WERI-Rb-1 (cell line): ENCODE results near the gene PRPF8.
A peak's percentile ranks its signal among the peaks of the same experiment; 100 is the strongest.
"Not testable (repeated sequence)": the region's sequence is repeated elsewhere in the genome, so short reads cannot be mapped to it uniquely, and the experiment has no call there.

Experiments used
- DNase-seq: peaks from one replicate; pipeline ENCODE4 v3.0.0-alpha.2; 2020
- H3K27ac ChIP-seq: fragments of 250-450 bp; sonication (Bioruptor Pico); 2 replicates; pipeline ENCODE4 v1.5.1; 2020; ENCODE audit warnings: mild to moderate bottlenecking, moderate library complexity
- H3K27me3 ChIP-seq: fragments of 250-450 bp; sonication (Bioruptor Pico); 2 replicates; pipeline ENCODE4 v1.5.1; 2021; ENCODE audit warnings: mild to moderate bottlenecking, low read depth, moderate library complexity; ENCODE audit not compliant: insufficient read depth, severe bottlenecking
- H3K36me3 ChIP-seq: fragments of 250-450 bp; sonication (Bioruptor Pico); 2 replicates; pipeline ENCODE4 v1.5.1; 2020; ENCODE audit warnings: mild to moderate bottlenecking, moderate library complexity
- H3K4me3 ChIP-seq: 2 replicates; pipeline ENCODE4 v1.5.1; 2011; ENCODE audit warnings: low read depth, mild to moderate bottlenecking, control low read depth, low read length
- H3K9me3 ChIP-seq: fragments of 250-450 bp; sonication (Bioruptor Pico); 2 replicates; pipeline ENCODE4 v1.5.1; 2021; ENCODE audit warnings: mild to moderate bottlenecking, moderate library complexity; ENCODE audit not compliant: severe bottlenecking
- TF ChIP-seq, protein P1 (sequence below): IDR thresholded peaks from 2 replicates; pipeline ENCODE4 v1.5.1; 2011; ENCODE audit warnings: low read depth, mild to moderate bottlenecking, control low read depth, inconsistent platforms, low read length

PRPF8 gene

DNA sequence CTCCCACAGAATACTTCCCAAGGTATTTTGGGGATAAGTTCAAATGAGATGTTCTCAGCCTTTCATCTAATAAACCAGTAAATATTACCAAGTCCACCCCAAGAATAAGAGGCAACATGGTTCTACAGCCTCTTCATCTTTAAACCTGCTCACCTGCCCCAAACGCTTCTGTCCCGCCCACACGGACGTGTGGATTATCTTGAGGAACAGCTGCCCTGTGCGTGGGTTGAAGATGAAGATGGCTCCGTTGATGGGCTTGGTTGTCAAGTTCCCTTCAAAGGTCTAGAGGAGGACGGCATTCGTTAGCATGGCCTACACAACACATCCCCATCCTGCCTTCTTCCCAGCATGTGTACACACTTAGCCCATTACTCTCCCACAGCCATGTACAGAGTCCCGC, 26.6 kb downstream of the PRPF8 start:
- no peak for DNase-seq
- Histone ChIP-seq H3K27ac (no peak overlapping the region), H3K4me3 (no peak overlapping the region), H3K36me3 (peaks cover 96% of the 10 kb centered on the region), H3K27me3 (no peaks in the 10 kb centered on the region), H3K9me3 (no peaks in the 10 kb centered on the region)
- TF ChIP-seq, protein P1, sequence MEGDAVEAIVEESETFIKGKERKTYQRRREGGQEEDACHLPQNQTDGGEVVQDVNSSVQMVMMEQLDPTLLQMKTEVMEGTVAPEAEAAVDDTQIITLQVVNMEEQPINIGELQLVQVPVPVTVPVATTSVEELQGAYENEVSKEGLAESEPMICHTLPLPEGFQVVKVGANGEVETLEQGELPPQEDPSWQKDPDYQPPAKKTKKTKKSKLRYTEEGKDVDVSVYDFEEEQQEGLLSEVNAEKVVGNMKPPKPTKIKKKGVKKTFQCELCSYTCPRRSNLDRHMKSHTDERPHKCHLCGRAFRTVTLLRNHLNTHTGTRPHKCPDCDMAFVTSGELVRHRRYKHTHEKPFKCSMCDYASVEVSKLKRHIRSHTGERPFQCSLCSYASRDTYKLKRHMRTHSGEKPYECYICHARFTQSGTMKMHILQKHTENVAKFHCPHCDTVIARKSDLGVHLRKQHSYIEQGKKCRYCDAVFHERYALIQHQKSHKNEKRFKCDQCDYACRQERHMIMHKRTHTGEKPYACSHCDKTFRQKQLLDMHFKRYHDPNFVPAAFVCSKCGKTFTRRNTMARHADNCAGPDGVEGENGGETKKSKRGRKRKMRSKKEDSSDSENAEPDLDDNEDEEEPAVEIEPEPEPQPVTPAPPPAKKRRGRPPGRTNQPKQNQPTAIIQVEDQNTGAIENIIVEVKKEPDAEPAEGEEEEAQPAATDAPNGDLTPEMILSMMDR: no peak

DNA sequence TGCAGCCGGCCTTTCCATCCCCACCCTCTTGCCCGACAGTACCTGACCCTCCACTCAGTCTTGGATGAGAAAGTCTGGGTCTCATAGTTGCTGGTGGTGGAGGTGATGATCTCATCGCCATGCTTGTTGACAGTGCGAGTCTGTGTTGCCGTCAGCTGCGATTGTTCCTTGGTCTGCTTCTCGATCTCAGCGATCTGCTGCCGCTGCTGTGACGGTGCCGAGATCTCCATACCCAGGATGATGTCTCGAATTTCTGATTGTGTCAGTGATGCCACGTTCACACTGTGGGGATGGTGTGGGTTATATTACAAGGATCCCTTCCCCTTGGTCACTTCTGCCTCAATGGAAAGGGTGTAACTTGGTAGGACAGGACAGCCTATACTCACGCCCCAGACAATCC, 30.9 kb downstream of the PRPF8 start:
- Histone ChIP-seq H3K4me3 (no peak overlapping the region), H3K27ac (no peak overlapping the region), H3K36me3 (peaks cover 93% of the 10 kb centered on the region), H3K9me3 (no peaks in the 10 kb centered on the region), H3K27me3 (no peaks in the 10 kb centered on the region)
- TF ChIP-seq, protein P1: no peak
- DNase-seq: no peak

DNA sequence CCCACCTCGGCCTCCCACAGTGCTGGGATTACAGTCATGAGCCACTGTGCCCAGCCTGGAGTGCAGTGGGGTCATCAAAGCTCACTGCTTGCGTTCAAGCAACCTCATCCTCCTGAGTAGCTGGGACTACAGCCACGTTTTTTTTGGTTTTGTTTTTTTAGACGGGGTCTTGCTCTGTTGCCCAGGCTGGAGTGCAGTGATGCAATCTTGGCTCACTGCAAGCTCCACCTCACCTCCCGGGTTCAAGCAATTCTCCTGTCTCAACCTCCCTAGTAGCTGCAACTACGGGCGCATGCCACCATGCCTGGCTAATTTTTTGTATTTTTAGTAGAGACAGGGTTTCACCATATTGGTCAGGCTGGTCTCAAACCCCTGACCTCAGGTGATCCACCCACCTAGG, 31.9 kb downstream of the PRPF8 start:
- peaks cover 84% of the 10 kb centered on the region for H3K36me3 ChIP-seq

GRCh38 chr17:1651559-1651844, 33.2 kb downstream of the PRPF8 start:
- H3K27me3 ChIP-seq: no peaks in the 10 kb centered on the region
- no peak overlapping the region for H3K27ac ChIP-seq
- H3K9me3 ChIP-seq: no peaks in the 10 kb centered on the region
- TF ChIP-seq, protein P1: no peak
- peaks cover 71% of the 10 kb centered on the region for H3K36me3 ChIP-seq
- DNase-seq: no peak
- H3K4me3 ChIP-seq: no peak overlapping the region

More for the DNA sequence above, 31.9 kb downstream of the PRPF8 start:
- not testable (repeated sequence) for H3K27ac ChIP-seq, H3K4me3 ChIP-seq, H3K27me3 ChIP-seq, H3K9me3 ChIP-seq, DNase-seq

DNA sequence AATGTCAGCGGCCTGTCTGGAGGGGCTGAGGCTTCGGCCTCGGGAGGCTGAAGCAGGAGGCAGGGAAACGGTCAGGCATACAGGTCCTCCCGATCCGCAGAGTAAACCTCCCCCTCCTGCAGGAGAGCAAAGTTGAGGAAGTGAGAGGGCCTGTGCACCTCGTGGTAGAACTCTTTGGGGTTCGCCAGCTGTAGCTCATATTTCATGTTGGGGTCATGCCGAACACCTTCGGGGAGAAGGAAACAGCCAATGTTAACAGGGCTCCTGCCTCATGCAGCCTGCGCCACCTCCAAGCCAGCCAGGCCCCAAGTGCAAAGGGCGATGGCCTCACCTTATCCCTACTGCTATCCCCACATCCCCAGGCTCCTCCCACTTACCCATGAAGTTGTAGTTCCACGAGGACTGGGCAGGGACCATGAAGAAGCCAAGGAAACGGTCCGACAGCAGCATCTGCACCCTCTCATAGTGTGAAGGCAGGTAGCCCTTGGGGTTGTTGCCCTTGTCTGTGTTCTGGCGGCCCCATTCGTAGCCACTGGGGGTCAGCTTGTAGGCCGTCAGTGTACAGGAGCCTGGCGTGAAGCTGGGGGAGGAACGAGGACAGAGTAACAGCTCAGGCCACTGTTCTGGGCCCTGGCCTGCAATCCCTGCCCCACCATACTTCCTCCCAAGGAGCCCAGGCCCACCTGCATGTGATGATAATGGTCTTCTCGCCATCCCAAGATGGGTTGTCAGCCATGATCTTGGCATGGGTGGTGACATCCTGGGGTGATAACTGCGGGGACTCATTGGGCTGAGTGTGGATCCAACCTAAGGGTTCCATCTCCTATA, 33.7 kb downstream of the PRPF8 start:
- no peak overlapping the region for H3K27ac ChIP-seq
- no peak for DNase-seq
- H3K4me3 ChIP-seq: no peak overlapping the region
- H3K27me3 ChIP-seq: no peaks in the 10 kb centered on the region
- TF ChIP-seq, protein P1: no peak
- peaks cover 65% of the 10 kb centered on the region for H3K36me3 ChIP-seq
- no peaks in the 10 kb centered on the region for H3K9me3 ChIP-seq

GRCh38 chr17:1649844-1650501, 34.7 kb downstream of the PRPF8 start, which contains the start of gene RILP:
TSS of gene RILP (minus strand) at chr17:1649866. CDS start at chr17:1649804, 62 bp downstream.
- peak; percentile 66 for DNase-seq
- Histone ChIP-seq H3K36me3 (peaks cover 55% of the 10 kb centered on the region), H3K4me3 (peak within 1 kb of the TSS; percentile 54), H3K27me3 (no peaks in the 10 kb centered on the region), H3K27ac (peak within 1 kb of the TSS; percentile 75), H3K9me3 (no peaks in the 10 kb centered on the region)
- TF ChIP-seq, protein P1: no peak
